Gastroesophageal sphincter (tissue), 3 donors: ENCODE measurements around the gene ANXA2.

ENCODE experiments used
- POLR2A ChIP-seq, 2 donors: fragments of 450-650 bp; IDR thresholded peaks; one replicate each; pipeline ENCODE4 v1.6.1; 2017; ENCODE audit warnings: antibody characterized with exemption in 2 of 2, mild to moderate bottlenecking in 2 of 2, moderate library complexity in 1 of 2
- POLR2AphosphoS5 ChIP-seq: sonication (generic); formaldehyde crosslinking; IDR thresholded peaks from one replicate; pipeline ENCODE4 v1.6.1; 2017; ENCODE audit warnings: antibody characterized with exemption
- TF ChIP-seq, protein P1 (sequence below), 4 experiments: fragments of 200-600 bp in 2 of 4; fragments of 450-650 bp in 2 of 4; sonication (generic) in 1 of 4; IDR thresholded peaks; one replicate each; pipeline ENCODE4 v1.5.1; 2017 to 2019; ENCODE audit warnings: antibody characterized with exemption in 4 of 4, mild to moderate bottlenecking in 2 of 4, moderate library complexity in 2 of 4

DNA sequence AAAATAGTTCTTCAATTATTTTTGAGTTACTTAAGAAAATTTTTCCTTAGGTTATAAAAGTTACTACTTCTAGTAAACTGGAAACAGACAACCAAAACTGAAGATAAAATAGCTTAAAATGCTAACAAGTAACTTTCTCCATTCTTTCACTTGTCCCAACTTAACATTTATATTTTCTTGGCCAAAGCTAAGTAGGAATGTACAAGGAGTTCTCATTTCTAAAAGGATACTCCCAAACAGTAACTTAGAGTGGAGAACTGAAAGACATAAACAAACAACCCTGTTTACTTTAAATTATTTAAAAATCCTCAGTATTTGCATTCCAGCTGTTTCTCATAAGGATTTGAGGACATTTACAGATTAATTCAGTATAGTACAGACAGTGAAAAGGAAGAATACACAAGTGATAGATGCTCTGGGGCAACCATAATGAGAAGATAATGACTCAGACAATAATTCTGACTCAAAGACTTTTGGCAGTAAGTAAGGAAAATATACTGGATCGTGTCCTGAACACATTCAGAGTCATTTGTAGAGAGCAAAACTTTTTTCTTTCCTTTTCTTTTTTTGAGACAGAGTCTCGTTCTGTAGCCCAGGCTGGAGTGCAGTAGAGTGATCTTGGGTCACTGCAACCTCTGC is 29.2 kb upstream of the ANXA2 start:
- TF ChIP-seq, protein P1, sequence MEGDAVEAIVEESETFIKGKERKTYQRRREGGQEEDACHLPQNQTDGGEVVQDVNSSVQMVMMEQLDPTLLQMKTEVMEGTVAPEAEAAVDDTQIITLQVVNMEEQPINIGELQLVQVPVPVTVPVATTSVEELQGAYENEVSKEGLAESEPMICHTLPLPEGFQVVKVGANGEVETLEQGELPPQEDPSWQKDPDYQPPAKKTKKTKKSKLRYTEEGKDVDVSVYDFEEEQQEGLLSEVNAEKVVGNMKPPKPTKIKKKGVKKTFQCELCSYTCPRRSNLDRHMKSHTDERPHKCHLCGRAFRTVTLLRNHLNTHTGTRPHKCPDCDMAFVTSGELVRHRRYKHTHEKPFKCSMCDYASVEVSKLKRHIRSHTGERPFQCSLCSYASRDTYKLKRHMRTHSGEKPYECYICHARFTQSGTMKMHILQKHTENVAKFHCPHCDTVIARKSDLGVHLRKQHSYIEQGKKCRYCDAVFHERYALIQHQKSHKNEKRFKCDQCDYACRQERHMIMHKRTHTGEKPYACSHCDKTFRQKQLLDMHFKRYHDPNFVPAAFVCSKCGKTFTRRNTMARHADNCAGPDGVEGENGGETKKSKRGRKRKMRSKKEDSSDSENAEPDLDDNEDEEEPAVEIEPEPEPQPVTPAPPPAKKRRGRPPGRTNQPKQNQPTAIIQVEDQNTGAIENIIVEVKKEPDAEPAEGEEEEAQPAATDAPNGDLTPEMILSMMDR (IDR thresholded peaks at IDR 0.05), result no peak
- TF ChIP-seq POLR2A (IDR thresholded peaks at IDR 0.05) (no peak), POLR2AphosphoS5 (peak; percentile 64)
